Measurements from ENCODE around the gene PHLPP2.

DNA sequence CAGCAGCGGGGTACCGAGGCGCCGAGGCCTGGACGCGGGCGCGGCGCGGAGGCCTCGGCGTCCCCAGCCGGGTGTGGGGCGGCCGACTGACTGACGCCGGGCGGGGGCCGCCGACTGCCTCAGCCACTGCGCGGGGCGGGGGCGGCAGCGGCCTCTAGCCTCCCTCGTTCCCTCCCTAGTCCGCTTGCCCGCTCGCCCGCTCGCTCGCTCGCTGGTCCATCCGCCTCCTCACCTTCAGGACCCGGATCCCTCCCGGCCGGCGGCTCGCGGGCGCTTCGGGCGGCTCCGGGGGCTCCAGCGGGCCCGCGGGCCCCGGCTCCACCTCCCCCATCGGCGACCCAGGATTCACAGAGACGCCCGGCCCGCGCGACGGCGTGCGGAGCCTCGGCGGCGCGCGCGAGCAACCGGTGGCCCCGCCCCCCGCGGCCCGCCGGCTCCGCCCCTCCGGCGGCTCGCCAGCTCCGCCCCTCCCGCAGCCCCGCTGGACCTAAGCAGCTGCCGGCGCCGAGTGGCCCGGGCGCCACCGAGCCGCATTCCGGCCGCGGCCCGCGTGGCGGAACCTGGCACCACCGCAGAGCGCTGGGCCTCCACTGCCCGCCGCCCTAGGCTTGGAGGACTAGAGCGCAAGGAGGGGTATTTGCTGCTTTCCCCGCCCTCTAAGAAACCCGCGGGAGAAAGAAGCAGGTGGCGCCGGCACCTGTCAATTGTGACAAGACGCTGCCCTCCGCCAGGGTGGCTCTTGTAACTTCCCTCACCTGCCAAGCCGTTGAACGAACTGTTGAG is 773 bp downstream of the PHLPP2 start:
- TF ChIP-seq, protein P1, sequence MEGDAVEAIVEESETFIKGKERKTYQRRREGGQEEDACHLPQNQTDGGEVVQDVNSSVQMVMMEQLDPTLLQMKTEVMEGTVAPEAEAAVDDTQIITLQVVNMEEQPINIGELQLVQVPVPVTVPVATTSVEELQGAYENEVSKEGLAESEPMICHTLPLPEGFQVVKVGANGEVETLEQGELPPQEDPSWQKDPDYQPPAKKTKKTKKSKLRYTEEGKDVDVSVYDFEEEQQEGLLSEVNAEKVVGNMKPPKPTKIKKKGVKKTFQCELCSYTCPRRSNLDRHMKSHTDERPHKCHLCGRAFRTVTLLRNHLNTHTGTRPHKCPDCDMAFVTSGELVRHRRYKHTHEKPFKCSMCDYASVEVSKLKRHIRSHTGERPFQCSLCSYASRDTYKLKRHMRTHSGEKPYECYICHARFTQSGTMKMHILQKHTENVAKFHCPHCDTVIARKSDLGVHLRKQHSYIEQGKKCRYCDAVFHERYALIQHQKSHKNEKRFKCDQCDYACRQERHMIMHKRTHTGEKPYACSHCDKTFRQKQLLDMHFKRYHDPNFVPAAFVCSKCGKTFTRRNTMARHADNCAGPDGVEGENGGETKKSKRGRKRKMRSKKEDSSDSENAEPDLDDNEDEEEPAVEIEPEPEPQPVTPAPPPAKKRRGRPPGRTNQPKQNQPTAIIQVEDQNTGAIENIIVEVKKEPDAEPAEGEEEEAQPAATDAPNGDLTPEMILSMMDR (IDR thresholded peaks at IDR 0.05), result peak in 3 of 5 experiments; percentile 12 to 54 (median 44)
- TF ChIP-seq POLR2AphosphoS5 (IDR thresholded peaks at IDR 0.05), result peak; percentile 5 to 70 (median 41)
